Bronchus fibroblast of lung (primary cell): ENCODE data around the gene OMA1. TPM values are rescaled to one million over a fixed set of nuclear protein-coding genes. Genes with fewer than 3 reads are reported as not detected.

ENCODE experiments used
- total RNA-seq: library from RNA; depleted of rRNA; stranded (reverse); fragments of >200 nt; gene quantifications from 2 replicates; pipeline ENCODE4 v1.2.3, GENCODE V29; 2015

The OMA1 gene
- 10.1 and 25.7 TPM in 2 replicates for total RNA-seq

DNA sequence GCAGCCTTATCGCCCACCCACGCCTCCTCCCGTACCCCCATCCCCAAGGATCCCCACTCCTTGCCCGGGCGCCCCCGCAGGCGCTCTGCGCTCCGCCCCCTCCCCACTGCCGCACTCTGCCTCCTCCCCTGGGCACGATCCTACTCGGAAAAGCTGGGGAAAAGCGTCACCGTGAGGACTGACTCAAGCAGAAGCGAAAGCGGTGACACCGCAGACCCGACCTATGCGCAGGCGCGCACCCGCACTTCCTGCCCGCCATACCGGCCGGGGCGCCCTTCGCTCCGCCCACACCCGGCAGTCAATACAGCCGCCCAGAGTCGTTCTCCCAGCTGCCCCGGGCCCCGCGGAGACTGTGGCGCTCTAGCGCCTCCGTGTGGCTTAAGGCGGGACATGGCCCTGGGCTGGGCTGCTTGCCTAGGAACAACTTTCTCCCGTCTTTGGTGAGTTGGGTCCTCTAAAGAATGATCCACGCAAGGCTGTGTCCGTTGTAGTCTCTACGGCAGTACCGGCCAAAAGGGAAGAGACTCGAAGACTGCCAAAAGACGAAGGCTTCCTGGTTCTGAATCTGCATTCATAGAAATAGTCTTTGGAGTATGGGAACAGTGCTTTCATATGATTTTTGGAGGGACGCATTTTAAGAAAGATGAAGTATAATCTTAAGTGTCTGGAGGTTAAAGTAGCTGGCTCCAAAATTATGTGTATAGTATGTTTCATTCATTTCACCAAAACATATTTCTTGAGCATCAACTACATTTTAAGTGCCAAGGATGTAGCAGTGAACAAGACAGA, at the start of gene OMA1:
Gene OMA1, minus strand, starts transcription at position 207 of the 789 bp plus-strand sequence. CDS start 7,432 bp downstream, outside the sequence.

GRCh38 chr1:58576727-58577653, 30.5 kb upstream of the OMA1 start, which contains the start of gene TACSTD2:
Gene TACSTD2 (minus strand): TSS chr1:58577252. CDS start chr1:58577156, 96 bp downstream.

Other genes with a start within 250 kb of the OMA1 start
- gene TACSTD2, start 30.5 kb upstream of the OMA1 start, total RNA-seq = 0.45 and 0.50 TPM in 2 replicates
- gene MYSM1, start 153.3 kb upstream of the OMA1 start, total RNA-seq = 6.5 and 6.9 TPM in 2 replicates
- 61.8 and 62.4 TPM in 2 replicates for gene JUN, start 237.3 kb upstream of the OMA1 start, total RNA-seq